ENCODE data around the gene BUB3.

- TF ChIP-seq CEBPB (IDR thresholded peaks at IDR 0.05), result no peak
- TF ChIP-seq, protein P1, sequence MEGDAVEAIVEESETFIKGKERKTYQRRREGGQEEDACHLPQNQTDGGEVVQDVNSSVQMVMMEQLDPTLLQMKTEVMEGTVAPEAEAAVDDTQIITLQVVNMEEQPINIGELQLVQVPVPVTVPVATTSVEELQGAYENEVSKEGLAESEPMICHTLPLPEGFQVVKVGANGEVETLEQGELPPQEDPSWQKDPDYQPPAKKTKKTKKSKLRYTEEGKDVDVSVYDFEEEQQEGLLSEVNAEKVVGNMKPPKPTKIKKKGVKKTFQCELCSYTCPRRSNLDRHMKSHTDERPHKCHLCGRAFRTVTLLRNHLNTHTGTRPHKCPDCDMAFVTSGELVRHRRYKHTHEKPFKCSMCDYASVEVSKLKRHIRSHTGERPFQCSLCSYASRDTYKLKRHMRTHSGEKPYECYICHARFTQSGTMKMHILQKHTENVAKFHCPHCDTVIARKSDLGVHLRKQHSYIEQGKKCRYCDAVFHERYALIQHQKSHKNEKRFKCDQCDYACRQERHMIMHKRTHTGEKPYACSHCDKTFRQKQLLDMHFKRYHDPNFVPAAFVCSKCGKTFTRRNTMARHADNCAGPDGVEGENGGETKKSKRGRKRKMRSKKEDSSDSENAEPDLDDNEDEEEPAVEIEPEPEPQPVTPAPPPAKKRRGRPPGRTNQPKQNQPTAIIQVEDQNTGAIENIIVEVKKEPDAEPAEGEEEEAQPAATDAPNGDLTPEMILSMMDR (IDR thresholded peaks at IDR 0.05), result no peak
- no peak for TF ChIP-seq JUN (IDR thresholded peaks at IDR 0.05)
- no peak for TF ChIP-seq RAD21 (conservative IDR thresholded peaks at IDR 0.05 in 1 of 2, IDR thresholded peaks at IDR 0.05 in 1 of 2)
Measured at GRCh38 chr10:123129618-123130271, 24.5 kb upstream of the BUB3 start.
